ENCODE measurements around the gene CCDC197. TPM values are rescaled to one million over a fixed set of nuclear protein-coding genes. Genes with fewer than 3 reads are reported as not detected.

The CCDC197 gene
- total RNA-seq, 1 donor from 2014 or later, result not detected

DNA sequence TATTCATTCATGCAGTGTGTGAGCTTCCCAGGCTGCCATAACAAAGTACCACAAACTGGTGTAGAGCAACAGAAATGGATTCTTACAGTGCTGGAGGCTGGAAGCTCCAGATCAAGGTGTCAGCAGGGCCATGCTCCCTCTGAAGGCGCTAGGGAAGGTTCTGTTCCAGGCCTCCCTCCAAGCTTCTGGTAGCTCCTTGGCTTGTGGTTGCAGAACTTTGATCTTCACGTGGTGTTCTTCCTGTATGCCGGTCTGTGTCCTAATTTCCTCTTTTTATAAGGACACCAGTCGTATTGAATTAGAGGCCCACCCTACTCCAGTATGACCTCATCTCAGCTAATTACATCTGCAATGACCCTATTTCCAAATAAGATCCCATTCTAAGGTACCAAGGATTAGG is 32.2 kb downstream of the CCDC197 start:
- no peak for DNase-seq (ENCODE audit: low read depth)
- TF ChIP-seq CTCF (conservative IDR thresholded peaks at IDR 0.05; ENCODE audit: low read depth, low read length), result no peak
- H3K4me3 ChIP-seq (ENCODE audit: low read depth, low read length), result no peak overlapping the region

GRCh38 chr14:94029671-94030203 is 32.6 kb downstream of the CCDC197 start:
- H3K4me3 ChIP-seq (ENCODE audit: low read depth, low read length), result no peak overlapping the region

GRCh38 chr14:94030571-94030970 is 33.5 kb downstream of the CCDC197 start:
- no peak for TF ChIP-seq CTCF (conservative IDR thresholded peaks at IDR 0.05; ENCODE audit: low read depth, low read length)
- DNase-seq (ENCODE audit: low read depth), result no peak

More at GRCh38 chr14:94029671-94030203, 32.6 kb downstream of the CCDC197 start:
- TF ChIP-seq CTCF (conservative IDR thresholded peaks at IDR 0.05; ENCODE audit: low read depth, low read length), result no peak
- no peak for DNase-seq (ENCODE audit: low read depth)

GRCh38 chr14:94031161-94031882 is 34.2 kb downstream of the CCDC197 start:
- H3K4me3 ChIP-seq (ENCODE audit: low read depth, low read length), result no peak overlapping the region
- no peak for TF ChIP-seq CTCF (conservative IDR thresholded peaks at IDR 0.05; ENCODE audit: low read depth, low read length)
- DNase-seq (ENCODE audit: low read depth), result no peak

More at GRCh38 chr14:94030571-94030970, 33.5 kb downstream of the CCDC197 start:
- no peak overlapping the region for H3K4me3 ChIP-seq (ENCODE audit: low read depth, low read length)

- no peak for TF ChIP-seq CTCF (conservative IDR thresholded peaks at IDR 0.05; ENCODE audit: low read depth, low read length)
- no peak for DNase-seq (ENCODE audit: low read depth)
- no peak overlapping the region for H3K4me3 ChIP-seq (ENCODE audit: low read depth, low read length)
Measured at GRCh38 chr14:94031883-94032279, 34.8 kb downstream of the CCDC197 start.

GRCh38 chr14:94034886-94035285 is 37.8 kb downstream of the CCDC197 start:
- no peak for TF ChIP-seq CTCF (conservative IDR thresholded peaks at IDR 0.05; ENCODE audit: low read depth, low read length)
- DNase-seq (ENCODE audit: low read depth), result no peak
- H3K4me3 ChIP-seq (ENCODE audit: low read depth, low read length), result no peak overlapping the region
